CD4-positive, alpha-beta T cell (primary cell): ENCODE measurements around the gene TIMM13. TPM values are rescaled to one million over a fixed set of nuclear protein-coding genes. Genes with fewer than 3 reads are reported as not detected.

Experiments
- ATAC-seq: fragments of 200-7000 bp; cut with Tn5 transposase; one replicate; pipeline ENCODE4 v1.10.0; 2022; ENCODE audit warnings: mild to moderate bottlenecking; ENCODE audit not compliant: poor library complexity
- CTCF ChIA-PET: fragments of 350-600 bp; sonication (Branson Sonifier 250); formaldehyde crosslinking; loops from one replicate; lab custom pipeline; 2021; ENCODE audit warnings: antibody characterized with exemption, inconsistent platforms; lab: Charles Lee
- POLR2A ChIA-PET: fragments of 350-600 bp; sonication (Branson Sonifier 250); formaldehyde crosslinking; loops from one replicate; lab custom pipeline; 2021; ENCODE audit warnings: antibody characterized with exemption, inconsistent platforms; lab: Charles Lee
- DNase-seq, 14 experiments: peaks; one replicate each; pipeline ENCODE4 v3.0.0-alpha.2; 2013 to 2020; ENCODE audit warnings: mixed read lengths in 2 of 14
- H3K27ac ChIP-seq, 2 donors: one replicate each; pipeline versions ENCODE4 v1.5.1 to v1.7.0; 2013; ENCODE audit warnings: low read length in 2 of 2, low read depth in 1 of 2, mild to moderate bottlenecking in 1 of 2
- H3K27me3 ChIP-seq, 2 experiments: 1 replicate in 1 of 2; 2 replicates in 1 of 2; pipeline versions ENCODE4 v1.6.1 to v1.7.0; 2013; ENCODE audit warnings: low read length in 2 of 2, control low read depth in 1 of 2, mild to moderate bottlenecking in 1 of 2, moderate library complexity in 1 of 2; ENCODE audit not compliant: insufficient read depth in 2 of 2, control insufficient read depth in 1 of 2
- H3K36me3 ChIP-seq: one replicate; pipeline ENCODE4 v1.6.1; 2013; ENCODE audit warnings: low read length, control low read depth; ENCODE audit not compliant: insufficient read depth
- H3K4me1 ChIP-seq: one replicate; pipeline ENCODE4 v1.6.1; 2013; ENCODE audit warnings: low read length, control low read depth; ENCODE audit not compliant: insufficient read depth
- H3K4me3 ChIP-seq: one replicate; pipeline ENCODE4 v1.5.1; 2013; ENCODE audit warnings: mild to moderate bottlenecking, low read length, moderate library complexity
- H3K9me3 ChIP-seq, 2 experiments: 1 replicate in 1 of 2; 2 replicates in 1 of 2; pipeline versions ENCODE4 v1.6.1 to v1.7.0; 2013; ENCODE audit warnings: low read length in 2 of 2, mild to moderate bottlenecking in 2 of 2, control low read depth in 1 of 2, moderate library complexity in 1 of 2; ENCODE audit not compliant: control insufficient read depth in 1 of 2, insufficient read depth in 1 of 2
- H3K27ac Mint-ChIP-seq: one replicate; pipeline ENCODE4 v1.8.0; 2020; ENCODE audit warnings: mixed read lengths
- H3K27me3 Mint-ChIP-seq: one replicate; pipeline ENCODE4 v1.8.0; 2021; ENCODE audit warnings: mixed read lengths
- H3K36me3 Mint-ChIP-seq: one replicate; pipeline ENCODE4 v1.8.0; 2021; ENCODE audit warnings: low read depth, mixed read lengths
- H3K4me1 Mint-ChIP-seq: one replicate; pipeline ENCODE4 v1.8.0; 2021; ENCODE audit warnings: low read depth, mixed read lengths
- H3K4me3 Mint-ChIP-seq: one replicate; pipeline ENCODE4 v1.8.0; 2020; ENCODE audit warnings: mild to moderate bottlenecking, mixed read lengths
- H3K9me3 Mint-ChIP-seq: one replicate; pipeline ENCODE4 v1.8.0; 2020; ENCODE audit warnings: mixed read lengths
- CTCF ChIP-seq: fragments of 200-600 bp; IDR thresholded peaks from one replicate; pipeline ENCODE4 v1.8.0; 2022; ENCODE audit warnings: antibody characterized with exemption, mild to moderate bottlenecking
- intact Hi-C, 2 experiments: fragments of 100-400 bp; cut with DNase I in 1 of 2; cut with micrococcal nuclease in 1 of 2; formaldehyde crosslinking; loops; one replicate each; pipeline versions ENCODE4 v1.15.1 to v1.9.0; 2023 to 2025; cut with DNase I, micrococcal nuclease
- total RNA-seq, 174 experiments: library from RNA in 2 of 174; stranded (reverse) in 2 of 174; gene quantifications; one replicate each; pipeline ENCODE4 v1.2.3 and lab custom pipeline; 2021 to 2026

The TIMM13 gene
- total RNA-seq, 2 experiments from 2014 or later = 17.3 to 22.3 TPM

- intact Hi-C loops = loop anchor here in 1 of 2 experiments (1.0 to 5.0 kb wide), 4 partner anchors 30 to 314 kb away; partner anchors contain the start of genes LSM7, PLEKHJ1, SF3A2 and SLC39A3
- TF ChIP-seq CTCF = no peak
- H3K9me3 Mint-ChIP-seq = no peaks in the 10 kb centered on the region
- DNase-seq (peak in 10 of 14 experiments; percentile 6 to 66 (median 36)), ATAC-seq (peak; percentile 12)
- H3K4me1 ChIP-seq = peaks cover 31% of the 10 kb centered on the region
- ChIA-PET CTCF (interaction anchor here (1.1 to 2.6 kb wide), 3 partner anchors 30 to 210 kb away, joined by 3 to 9 read pairs (median 6); partner anchors contain the start of gene LMNB2), POLR2A (interaction anchor here (0.7 to 2.1 kb wide), 15 partner anchors 20 to 1158 kb away, joined by 3 to 36 read pairs (median 5); partner anchors contain the start of genes AP3D1, CIRBP, FAM174C and GADD45B)
- no peaks in the 10 kb centered on the region for H3K9me3 ChIP-seq
- peak overlapping the region; percentile 92 for H3K4me3 Mint-ChIP-seq
- H3K36me3 Mint-ChIP-seq = peaks cover 9% of the 10 kb centered on the region
- H3K27ac Mint-ChIP-seq = peak overlapping the region; percentile 93
- peak overlapping the region; percentile 91 to 98 for H3K27ac ChIP-seq
- peaks cover 25% of the 10 kb centered on the region for H3K36me3 ChIP-seq
- H3K4me1 Mint-ChIP-seq = peaks cover 15% of the 10 kb centered on the region
- H3K27me3 Mint-ChIP-seq = no peaks in the 10 kb centered on the region
- H3K27me3 ChIP-seq = no peaks in the 10 kb centered on the region
- H3K4me3 ChIP-seq = peak overlapping the region; percentile 86
Observed at GRCh38 chr19:2426611-2427428, 566 bp downstream of the TIMM13 start.

- intact Hi-C loops = loop anchor here in 1 of 2 experiments (1.0 to 5.0 kb wide), 3 partner anchors 31 to 315 kb away; partner anchors contain the start of genes LSM7, SLC39A3 and SPPL2B
- Histone ChIP-seq H3K4me1 (peaks cover 31% of the 10 kb centered on the region), H3K36me3 (peaks cover 18% of the 10 kb centered on the region), H3K4me3 (peak overlapping the region; percentile 86), H3K27me3 (no peaks in the 10 kb centered on the region), H3K9me3 (no peaks in the 10 kb centered on the region), H3K27ac (no peak overlapping the region)
- Mint-ChIP-seq H3K9me3 (no peaks in the 10 kb centered on the region), H3K4me1 (peaks cover 15% of the 10 kb centered on the region), H3K27ac (peak overlapping the region; percentile 93), H3K27me3 (no peaks in the 10 kb centered on the region), H3K36me3 (peaks cover 9% of the 10 kb centered on the region), H3K4me3 (peak overlapping the region; percentile 67)
- ATAC-seq (no peak), DNase-seq (peak in 1 of 14 experiments; percentile 31)
- POLR2A ChIA-PET = no interaction called here
- no peak for TF ChIP-seq CTCF
- CTCF ChIA-PET = interaction anchor here (2.6 kb wide), 1 partner anchor 185 kb away, joined by 9 read pairs; no protein-coding TSS in a partner anchor
Observed at GRCh38 chr19:2425622-2426581, 1.5 kb downstream of the TIMM13 start.
